NCI-H2227 (cell line): Measurements from ENCODE around the gene CEP128.

Source experiments
- DNase-seq: peaks from one replicate; lab custom pipeline; 2025; ENCODE audit not compliant: unreplicated experiment; lab: John Stamatoyannopoulos, UW

The CEP128 gene

DNA sequence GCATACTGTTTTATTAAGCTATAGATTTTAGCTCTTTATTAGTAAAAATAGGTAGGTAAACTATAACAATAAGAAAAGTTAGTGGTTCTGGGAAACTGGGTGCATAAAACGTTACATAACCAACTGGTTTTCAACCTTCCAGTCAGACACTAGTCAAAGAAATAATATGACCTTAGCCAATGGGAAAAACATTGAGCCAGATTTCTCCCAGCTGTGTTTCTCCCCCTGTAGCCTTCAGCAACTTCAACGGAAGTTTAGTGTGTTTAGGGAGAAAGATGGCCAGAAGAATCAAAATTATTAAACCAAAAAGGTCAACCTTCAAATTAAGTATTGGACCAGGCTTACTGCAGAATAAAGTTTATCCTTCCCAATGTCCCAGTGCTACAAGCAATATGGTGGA is 446.8 kb downstream of the CEP128 start:
- no peak for DNase-seq

DNA sequence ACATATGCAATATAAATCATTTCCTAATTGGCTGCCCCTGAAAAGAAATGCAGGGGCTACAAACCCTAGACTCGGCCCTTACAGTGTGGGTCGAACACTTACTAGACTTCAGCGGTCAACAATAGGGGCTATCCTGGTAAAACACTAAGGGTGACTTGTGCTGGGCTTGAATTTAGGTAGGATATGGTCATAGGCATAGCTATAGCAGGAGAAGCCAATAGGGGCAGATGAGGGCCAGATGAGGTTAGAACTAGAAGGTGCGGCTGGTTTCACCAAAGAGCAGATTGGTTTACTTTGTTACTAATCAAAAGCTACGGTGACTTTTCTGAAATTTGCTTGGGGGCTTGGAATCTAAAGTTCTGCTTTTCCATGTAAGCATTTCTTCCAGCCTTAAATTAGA is 447.9 kb downstream of the CEP128 start:
- DNase-seq, result no peak

- DNase-seq, result no peak
Observed at GRCh38 chr14:80491650-80492049, 449.9 kb downstream of the CEP128 start.

DNA sequence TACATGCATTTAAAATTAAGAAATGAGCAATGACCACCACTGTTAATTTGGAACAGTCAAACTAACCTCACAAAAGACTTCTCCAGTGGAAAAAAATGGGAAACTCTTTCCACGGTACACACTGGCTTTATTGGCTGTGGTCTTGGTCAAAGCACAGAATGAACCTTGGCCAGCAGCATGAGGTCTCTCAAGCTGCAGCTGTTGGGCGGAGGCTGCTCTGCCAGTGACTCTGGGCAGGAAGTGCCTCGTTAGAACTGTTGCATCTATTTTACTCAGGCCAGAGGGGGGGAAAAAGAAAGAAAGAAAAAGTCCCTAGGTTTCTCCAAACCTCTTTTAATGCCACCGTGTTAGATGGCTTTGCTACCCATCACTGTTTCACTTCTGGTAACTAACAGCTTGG is 450.4 kb downstream of the CEP128 start:
- no peak for DNase-seq

- DNase-seq, result no peak
Observed at GRCh38 chr14:80489513-80489912, 452.0 kb downstream of the CEP128 start.

- DNase-seq, result no peak
Observed at GRCh38 chr14:80485764-80486163, 455.8 kb downstream of the CEP128 start.

DNA sequence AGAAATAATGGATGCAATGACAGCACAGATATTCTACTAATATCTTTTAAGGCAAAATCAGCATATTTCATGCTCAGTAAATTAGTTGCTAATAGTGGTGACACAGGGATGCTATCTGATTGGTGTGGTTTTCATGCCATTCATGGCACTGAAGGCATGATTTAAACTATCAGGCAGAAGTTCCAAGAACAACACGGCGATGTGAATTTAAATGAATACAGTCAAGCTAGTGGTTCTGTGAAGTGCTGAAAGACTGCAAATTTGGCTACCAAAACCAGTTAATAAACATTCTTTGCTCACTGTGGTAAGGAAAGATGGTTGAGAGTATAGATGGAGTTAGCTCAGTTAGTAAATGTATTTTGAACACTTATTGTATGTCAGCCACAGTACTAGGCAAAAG is 458.2 kb downstream of the CEP128 start:
- DNase-seq, result no peak

- DNase-seq, result no peak
Observed at GRCh38 chr14:80477388-80478160, 464.0 kb downstream of the CEP128 start.

DNA sequence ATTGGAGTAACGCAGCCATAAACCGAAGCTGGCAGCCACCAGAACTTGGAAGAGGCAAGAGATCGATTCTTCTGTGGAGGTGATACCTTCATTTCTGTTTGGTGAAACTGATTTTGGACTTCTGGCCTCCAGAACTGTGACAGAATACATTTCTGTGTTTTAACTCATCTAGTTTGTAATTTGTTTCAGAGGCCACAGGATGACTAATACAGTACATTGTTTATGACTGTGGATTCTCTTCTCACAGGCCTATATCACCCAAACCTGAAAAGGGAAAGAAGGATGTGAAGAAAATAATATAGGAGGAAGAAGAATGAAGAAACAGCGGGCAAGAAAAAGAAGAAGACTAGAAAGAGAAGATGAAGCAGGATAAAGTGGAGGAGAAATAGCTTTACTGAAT is 466.5 kb downstream of the CEP128 start:
- DNase-seq, result no peak

- no peak for DNase-seq
Observed at GRCh38 chr14:80468331-80469122, 473.0 kb downstream of the CEP128 start.

GRCh38 chr14:80465546-80466220 is 475.9 kb downstream of the CEP128 start:
- no peak for DNase-seq

- no peak for DNase-seq
Observed at GRCh38 chr14:80464531-80465149, 476.9 kb downstream of the CEP128 start.

- no peak for DNase-seq
Observed at GRCh38 chr14:80456209-80456608, 485.3 kb downstream of the CEP128 start.

DNA sequence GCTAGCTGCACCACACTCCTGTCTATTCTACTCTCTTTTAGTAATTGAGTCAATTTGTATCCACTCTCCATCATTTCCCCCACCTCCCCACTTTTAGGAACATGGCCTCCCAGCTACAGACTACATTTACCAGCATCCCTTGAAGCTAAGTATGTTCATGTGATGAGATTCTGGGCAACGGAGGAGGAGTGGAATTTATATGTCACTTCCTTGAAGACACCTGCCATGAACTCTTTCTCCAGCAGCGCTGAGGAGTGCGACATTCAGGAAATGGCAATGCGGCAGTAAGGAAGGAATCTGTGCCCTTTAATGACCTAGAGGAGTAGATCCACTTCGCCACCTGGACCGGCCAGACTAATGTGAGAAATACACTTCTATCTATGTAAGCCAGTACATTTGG is 486.5 kb downstream of the CEP128 start:
- DNase-seq, result peak; percentile 71

- DNase-seq, result no peak
Observed at GRCh38 chr14:80448267-80448666, 493.3 kb downstream of the CEP128 start.

DNA sequence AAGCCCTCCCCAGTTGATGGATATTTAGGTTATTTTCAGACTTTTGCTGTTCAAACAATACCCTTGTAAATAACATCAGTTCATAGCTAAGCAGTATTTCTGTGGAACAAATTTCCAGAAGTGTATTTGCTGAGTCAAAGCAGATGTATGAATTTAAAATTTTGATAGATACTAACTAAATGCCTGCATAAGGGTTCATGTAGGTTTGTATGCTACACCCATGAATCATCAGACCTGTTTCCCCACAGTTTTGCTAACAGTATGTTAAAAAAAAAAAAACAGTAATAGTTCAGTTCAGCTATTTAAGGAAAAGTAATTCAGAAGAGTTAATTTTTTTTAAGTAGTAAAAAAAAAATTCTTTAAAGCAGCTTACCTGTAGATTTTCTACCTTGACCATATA is 494.1 kb downstream of the CEP128 start:
- no peak for DNase-seq
